ENCODE measurements around the gene DCAF6. TPM values are rescaled to one million over a fixed set of nuclear protein-coding genes. Genes with fewer than 3 reads are reported as not detected.

The DCAF6 gene
- total RNA-seq, 1 donor from 2014 or later: 28.1 TPM

DNA sequence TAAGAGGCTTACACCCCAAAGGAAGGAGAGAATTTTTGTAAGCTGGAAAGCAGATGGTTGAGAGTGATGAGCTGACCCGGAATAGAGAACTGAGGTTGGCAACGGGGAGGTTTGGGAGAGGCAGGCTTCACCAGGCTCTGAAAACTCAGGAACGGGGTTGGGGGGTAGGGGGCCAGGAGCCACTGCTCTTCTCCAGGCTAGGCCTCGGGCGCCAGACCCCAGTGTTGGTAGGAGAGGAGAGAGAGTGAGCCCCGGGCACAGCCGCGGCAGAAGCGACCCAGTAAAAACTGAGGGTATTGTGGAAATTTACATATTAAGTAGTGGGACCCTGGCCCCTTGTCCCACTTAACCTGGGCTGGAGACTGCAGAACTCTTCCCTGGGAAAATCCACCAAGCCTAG is 154.6 kb downstream of the DCAF6 start:
- no peak for DNase-seq
- peaks cover 8% of the 10 kb centered on the region for H3K9me3 Mint-ChIP-seq (ENCODE audit: unreplicated experiment)
- no peak overlapping the region for H3K4me3 Mint-ChIP-seq (ENCODE audit: unreplicated experiment)
- peaks cover 5% of the 10 kb centered on the region for H3K27me3 Mint-ChIP-seq (ENCODE audit: unreplicated experiment)
- H3K36me3 Mint-ChIP-seq (ENCODE audit: unreplicated experiment): peaks cover 18% of the 10 kb centered on the region
- H3K4me1 Mint-ChIP-seq (ENCODE audit: low read depth, unreplicated experiment): peaks cover 7% of the 10 kb centered on the region
- no peak overlapping the region for H3K27ac Mint-ChIP-seq (ENCODE audit: unreplicated experiment)
- TF ChIP-seq CTCF (IDR thresholded peaks at IDR 0.05; ENCODE audit: partially characterized antibody, unreplicated experiment): no peak

DNA sequence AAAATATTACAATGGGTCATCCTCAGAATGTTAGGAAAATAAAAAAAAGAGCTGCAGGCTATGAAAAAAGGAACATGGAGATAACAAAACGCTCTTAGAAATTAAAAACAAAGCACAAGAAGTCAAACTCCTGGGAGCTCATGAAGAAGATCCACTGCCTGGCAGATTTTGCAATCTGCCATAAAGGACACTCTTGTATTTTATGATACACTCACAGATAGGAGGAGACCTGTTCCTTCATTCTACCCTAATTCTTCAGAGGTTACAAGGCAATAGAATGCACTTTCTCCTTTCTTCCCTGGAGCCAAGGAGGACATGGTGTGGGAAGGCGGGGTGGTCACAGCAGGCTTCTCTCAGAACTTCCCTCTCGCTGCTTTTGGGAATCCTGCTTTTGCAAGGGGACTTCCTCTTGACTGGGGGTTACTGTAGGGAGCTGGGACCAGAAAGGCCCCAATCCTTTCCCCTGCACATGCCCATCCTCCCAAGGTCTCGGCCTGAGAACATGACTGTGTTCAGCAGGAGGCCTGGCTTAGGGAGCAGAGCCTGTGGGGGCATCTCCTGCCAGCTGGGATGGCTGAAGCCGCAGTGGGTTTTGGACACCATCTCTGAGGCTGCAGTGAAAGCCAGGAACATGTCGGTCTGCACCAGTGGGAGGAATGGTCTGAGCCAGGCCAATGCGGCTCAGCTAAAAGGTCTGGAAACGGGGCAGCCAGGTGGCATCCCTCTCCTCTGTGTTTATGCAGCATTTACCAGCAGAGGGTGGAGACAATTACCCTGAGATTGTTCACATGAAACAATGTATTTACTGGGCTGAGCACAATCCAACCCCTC is 155.5 kb downstream of the DCAF6 start:
- no peak for DNase-seq
- no peak overlapping the region for H3K4me3 Mint-ChIP-seq (ENCODE audit: unreplicated experiment)
- H3K4me1 Mint-ChIP-seq (ENCODE audit: low read depth, unreplicated experiment): peaks cover 6% of the 10 kb centered on the region
- H3K36me3 Mint-ChIP-seq (ENCODE audit: unreplicated experiment): peaks cover 18% of the 10 kb centered on the region
- TF ChIP-seq CTCF (IDR thresholded peaks at IDR 0.05; ENCODE audit: partially characterized antibody, unreplicated experiment): no peak
- H3K9me3 Mint-ChIP-seq (ENCODE audit: unreplicated experiment): peaks cover 5% of the 10 kb centered on the region
- peak overlapping the region; percentile 10 for H3K27ac Mint-ChIP-seq (ENCODE audit: unreplicated experiment)
- H3K27me3 Mint-ChIP-seq (ENCODE audit: unreplicated experiment): peaks cover 3% of the 10 kb centered on the region

DNA sequence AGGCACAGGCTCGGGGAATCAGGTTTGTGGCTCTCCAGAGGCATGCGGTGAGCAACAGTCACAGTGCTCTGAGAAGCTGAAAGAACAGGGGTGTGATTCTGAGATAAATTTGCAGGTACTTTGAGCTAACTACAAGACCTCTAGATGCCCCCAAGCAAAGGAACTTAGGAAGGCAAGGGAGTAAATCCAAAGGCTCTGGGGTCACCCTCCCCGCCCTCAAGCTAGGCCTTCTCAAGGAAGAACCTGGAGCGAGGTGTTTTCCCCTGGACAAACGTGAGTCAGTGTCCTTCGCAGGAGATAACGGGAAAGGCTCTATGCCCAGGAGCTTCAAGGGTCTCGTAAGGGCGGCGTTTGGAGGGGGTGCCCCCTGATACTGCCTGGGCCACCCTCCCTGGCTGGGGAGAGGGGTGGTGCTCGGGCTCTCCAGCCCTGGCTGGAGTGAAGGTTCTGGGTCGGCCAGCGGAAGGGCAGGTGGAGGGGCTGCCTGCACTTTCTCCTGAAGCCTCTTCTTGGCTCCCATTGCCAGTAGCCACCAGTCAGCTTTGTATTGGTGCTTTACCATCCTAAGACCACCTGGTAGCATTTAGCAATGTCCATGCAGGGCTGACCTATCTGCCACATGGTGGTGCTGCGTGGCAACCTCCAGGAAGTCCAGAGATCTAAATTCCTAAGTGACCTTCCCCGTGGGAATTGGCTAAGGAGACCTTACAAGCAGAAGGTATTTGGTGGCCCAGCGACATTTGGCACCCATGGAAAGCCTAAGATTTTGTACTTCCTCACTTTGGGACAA is 156.3 kb downstream of the DCAF6 start:
- DNase-seq: no peak
- Mint-ChIP-seq H3K36me3 (ENCODE audit: unreplicated experiment) (peaks cover 25% of the 10 kb centered on the region), H3K27ac (ENCODE audit: unreplicated experiment) (no peak overlapping the region), H3K4me1 (ENCODE audit: low read depth, unreplicated experiment) (peaks cover 6% of the 10 kb centered on the region), H3K4me3 (ENCODE audit: unreplicated experiment) (no peak overlapping the region), H3K27me3 (ENCODE audit: unreplicated experiment) (peaks cover 4% of the 10 kb centered on the region), H3K9me3 (ENCODE audit: unreplicated experiment) (peaks cover 8% of the 10 kb centered on the region)
- no peak for TF ChIP-seq CTCF (IDR thresholded peaks at IDR 0.05; ENCODE audit: partially characterized antibody, unreplicated experiment)

- Mint-ChIP-seq H3K36me3 (ENCODE audit: unreplicated experiment) (peaks cover 26% of the 10 kb centered on the region), H3K9me3 (ENCODE audit: unreplicated experiment) (peaks cover 8% of the 10 kb centered on the region), H3K4me1 (ENCODE audit: low read depth, unreplicated experiment) (peaks cover 6% of the 10 kb centered on the region), H3K27me3 (ENCODE audit: unreplicated experiment) (peaks cover 4% of the 10 kb centered on the region), H3K27ac (ENCODE audit: unreplicated experiment) (no peak overlapping the region), H3K4me3 (ENCODE audit: unreplicated experiment) (no peak overlapping the region)
- no peak for TF ChIP-seq CTCF (IDR thresholded peaks at IDR 0.05; ENCODE audit: partially characterized antibody, unreplicated experiment)
- DNase-seq: no peak
These were observed 157.1 kb downstream of the DCAF6 start for GRCh38 chr1:168093616-168094015.

DNA sequence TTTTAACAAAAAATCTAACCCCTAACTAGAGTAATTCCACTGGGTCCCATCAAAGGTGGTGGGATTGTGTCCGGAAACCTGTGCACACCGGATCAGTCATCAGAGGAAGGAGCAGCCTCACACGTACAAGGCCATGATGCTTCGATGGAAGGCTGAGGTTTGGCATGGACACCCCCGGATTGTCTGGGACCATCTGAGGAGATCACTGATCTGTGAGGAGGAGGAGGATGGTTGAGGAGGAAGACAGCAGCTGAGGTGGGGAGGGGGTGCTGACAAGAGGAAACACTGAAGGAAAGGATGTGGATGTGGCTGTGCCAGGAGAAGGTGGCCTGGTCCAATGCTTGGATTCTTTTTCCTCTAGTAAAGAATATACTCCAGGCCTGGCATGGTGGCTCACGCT is 159.0 kb downstream of the DCAF6 start:
- no peak overlapping the region for H3K27ac Mint-ChIP-seq (ENCODE audit: unreplicated experiment)
- no peak for TF ChIP-seq CTCF (IDR thresholded peaks at IDR 0.05; ENCODE audit: partially characterized antibody, unreplicated experiment)
- H3K36me3 Mint-ChIP-seq (ENCODE audit: unreplicated experiment): peaks cover 26% of the 10 kb centered on the region
- H3K9me3 Mint-ChIP-seq (ENCODE audit: unreplicated experiment): peaks cover 10% of the 10 kb centered on the region
- peaks cover 6% of the 10 kb centered on the region for H3K4me1 Mint-ChIP-seq (ENCODE audit: low read depth, unreplicated experiment)
- no peak for DNase-seq
- no peak overlapping the region for H3K4me3 Mint-ChIP-seq (ENCODE audit: unreplicated experiment)
- peaks cover 4% of the 10 kb centered on the region for H3K27me3 Mint-ChIP-seq (ENCODE audit: unreplicated experiment)
